Activated T-cell treated with anti-CD3 and anti-CD28 coated beads, Interleukin-2, amount 50 U/mL, for 4 hours (primary cell): Measurements from ENCODE around the gene TENM3. TPM values are rescaled to one million over a fixed set of nuclear protein-coding genes. Genes with fewer than 3 reads are reported as not detected.

Source experiments
- ATAC-seq, 2 donors: fragments of 200-7000 bp; cut with Tn5 transposase; one replicate each; pipeline ENCODE4 v1.10.0; 2021
- DNase-seq: peaks from one replicate; pipeline ENCODE4 v3.0.0-alpha.2; 2020
- H3K27me3 Mint-ChIP-seq: one replicate; pipeline ENCODE4 v1.8.0; 2021; ENCODE audit warnings: low read depth, mixed read lengths
- H3K36me3 Mint-ChIP-seq: one replicate; pipeline ENCODE4 v1.8.0; 2022; ENCODE audit warnings: mixed read lengths; ENCODE audit not compliant: insufficient read depth
- H3K4me1 Mint-ChIP-seq: one replicate; pipeline ENCODE4 v1.8.0; 2021; ENCODE audit warnings: low read depth, mixed read lengths
- H3K4me3 Mint-ChIP-seq: one replicate; pipeline ENCODE4 v1.8.0; 2021; ENCODE audit warnings: mild to moderate bottlenecking, moderate library complexity, mixed read lengths
- H3K9me3 Mint-ChIP-seq: one replicate; pipeline ENCODE4 v1.8.0; 2021; ENCODE audit warnings: mixed read lengths
- total RNA-seq, 3 donors: library from RNA; stranded (reverse); gene quantifications; one replicate each; pipeline ENCODE4 v1.2.1, GENCODE V29; 2021

The TENM3 gene
- total RNA-seq, 3 donors from 2014 or later = 0.03 to 0.14 (median 0.13) TPM

GRCh38 chr4:182770259-182770995, 527.2 kb downstream of the TENM3 start:
- ATAC-seq (no peak), DNase-seq (no peak)
- Mint-ChIP-seq H3K27me3 (peaks cover 3% of the 10 kb centered on the region), H3K4me3 (no peak overlapping the region), H3K9me3 (no peaks in the 10 kb centered on the region), H3K4me1 (no peaks in the 10 kb centered on the region), H3K36me3 (no peaks in the 10 kb centered on the region)

GRCh38 chr4:182770996-182771514, 527.9 kb downstream of the TENM3 start:
- ATAC-seq = no peak
- Mint-ChIP-seq H3K36me3 (no peaks in the 10 kb centered on the region), H3K9me3 (no peaks in the 10 kb centered on the region), H3K27me3 (peaks cover 3% of the 10 kb centered on the region), H3K4me3 (no peak overlapping the region), H3K4me1 (no peaks in the 10 kb centered on the region)
- DNase-seq = no peak

DNA sequence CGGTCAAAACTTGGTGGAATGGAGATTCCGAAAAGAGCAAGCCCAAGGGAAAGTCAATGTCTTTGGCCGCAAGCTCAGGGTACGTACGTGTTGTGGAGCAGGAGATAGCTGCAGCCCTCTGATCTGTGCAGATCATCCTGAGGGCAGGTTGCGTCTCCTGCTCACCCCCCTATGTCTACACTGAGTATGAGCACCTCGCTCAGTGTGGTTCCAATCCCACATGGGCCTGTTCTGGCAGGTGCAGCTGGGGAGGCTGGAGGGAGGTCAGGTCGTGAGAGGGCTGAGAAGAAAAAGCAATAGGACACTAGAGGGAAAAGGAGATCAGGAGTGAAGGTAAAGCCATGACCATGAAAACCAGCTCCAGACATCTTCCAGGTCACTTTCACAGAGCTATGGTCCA, 531.9 kb downstream of the TENM3 start:
- ATAC-seq (no peak), DNase-seq (no peak)
- H3K36me3 Mint-ChIP-seq = no peaks in the 10 kb centered on the region
- no peak overlapping the region for H3K4me3 Mint-ChIP-seq
- no peaks in the 10 kb centered on the region for H3K9me3 Mint-ChIP-seq
- H3K27me3 Mint-ChIP-seq = no peaks in the 10 kb centered on the region
- H3K4me1 Mint-ChIP-seq = no peaks in the 10 kb centered on the region

DNA sequence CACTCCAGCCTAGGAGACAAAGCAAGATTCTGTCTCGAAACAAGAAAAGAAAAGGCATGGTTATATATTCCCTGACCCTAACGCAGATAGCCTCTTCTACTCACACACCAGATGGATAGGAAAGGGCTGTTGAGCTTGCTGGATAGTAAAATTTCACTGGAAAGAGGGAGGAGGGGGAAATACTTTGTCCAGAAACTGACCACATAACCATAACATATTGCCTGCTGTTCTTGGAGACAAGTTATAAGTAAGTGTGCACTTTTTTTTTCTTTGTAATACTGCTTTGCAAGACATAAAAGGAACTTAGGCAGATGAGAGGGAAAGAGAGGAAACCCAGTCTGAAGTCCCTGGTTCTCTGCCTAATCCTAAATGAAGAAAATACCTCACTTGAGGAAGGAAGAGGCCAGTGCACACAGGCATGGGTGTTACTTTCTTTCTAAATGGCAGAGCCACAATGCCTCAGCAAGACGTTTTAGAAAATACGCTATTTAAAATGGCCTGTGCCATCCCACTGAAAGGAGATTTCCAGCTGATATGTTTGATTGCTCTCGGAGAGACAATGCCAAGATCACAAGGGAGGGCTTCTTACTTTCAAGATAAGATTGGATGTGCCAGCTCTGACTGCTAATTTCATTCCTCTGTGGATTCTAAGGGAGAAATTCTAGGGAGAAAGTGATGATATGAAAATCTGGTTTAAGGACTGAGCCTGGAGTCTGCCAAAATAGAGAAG, 533.3 kb downstream of the TENM3 start:
- no peaks in the 10 kb centered on the region for H3K4me1 Mint-ChIP-seq
- H3K4me3 Mint-ChIP-seq = no peak overlapping the region
- ATAC-seq = no peak
- H3K9me3 Mint-ChIP-seq = no peaks in the 10 kb centered on the region
- no peaks in the 10 kb centered on the region for H3K27me3 Mint-ChIP-seq
- H3K36me3 Mint-ChIP-seq = no peaks in the 10 kb centered on the region
- no peak for DNase-seq

- H3K4me1 Mint-ChIP-seq = no peaks in the 10 kb centered on the region
- no peaks in the 10 kb centered on the region for H3K27me3 Mint-ChIP-seq
- DNase-seq (no peak), ATAC-seq (no peak)
- no peak overlapping the region for H3K4me3 Mint-ChIP-seq
- H3K9me3 Mint-ChIP-seq = no peaks in the 10 kb centered on the region
- H3K36me3 Mint-ChIP-seq = no peaks in the 10 kb centered on the region
Measured at GRCh38 chr4:182778222-182778982, 535.2 kb downstream of the TENM3 start.

GRCh38 chr4:182786991-182787390, 543.8 kb downstream of the TENM3 start:
- Mint-ChIP-seq H3K36me3 (no peaks in the 10 kb centered on the region), H3K4me3 (no peak overlapping the region), H3K27me3 (peaks cover 5% of the 10 kb centered on the region), H3K9me3 (no peaks in the 10 kb centered on the region), H3K4me1 (no peaks in the 10 kb centered on the region)
- no peak for ATAC-seq
- no peak for DNase-seq

DNA sequence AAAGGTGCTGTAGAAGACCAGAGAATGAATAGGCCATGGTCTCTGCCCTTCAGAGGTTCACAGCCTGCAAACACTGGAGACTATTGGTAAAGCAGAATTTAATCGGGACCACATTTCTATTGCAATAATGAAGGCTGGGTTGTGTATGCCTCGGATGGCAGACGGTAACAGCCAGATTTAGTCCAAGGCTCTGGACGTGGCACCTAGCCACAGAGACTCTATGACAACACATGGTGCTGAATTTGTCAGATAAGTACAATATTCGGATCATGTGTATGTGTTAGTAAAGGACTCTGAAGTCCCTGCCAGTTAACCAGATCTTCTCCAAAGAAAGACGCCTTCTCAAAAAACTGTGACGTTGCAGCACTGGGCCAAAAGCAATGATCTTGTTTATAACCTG, 545.0 kb downstream of the TENM3 start:
- H3K9me3 Mint-ChIP-seq = no peaks in the 10 kb centered on the region
- H3K4me1 Mint-ChIP-seq = no peaks in the 10 kb centered on the region
- H3K4me3 Mint-ChIP-seq = no peak overlapping the region
- ATAC-seq (no peak), DNase-seq (no peak)
- no peaks in the 10 kb centered on the region for H3K36me3 Mint-ChIP-seq
- H3K27me3 Mint-ChIP-seq = peaks cover 8% of the 10 kb centered on the region

GRCh38 chr4:182789529-182789928, 546.3 kb downstream of the TENM3 start:
- Mint-ChIP-seq H3K4me1 (no peaks in the 10 kb centered on the region), H3K9me3 (no peaks in the 10 kb centered on the region), H3K4me3 (no peak overlapping the region), H3K27me3 (peaks cover 8% of the 10 kb centered on the region), H3K36me3 (no peaks in the 10 kb centered on the region)
- ATAC-seq = no peak
- DNase-seq = no peak

DNA sequence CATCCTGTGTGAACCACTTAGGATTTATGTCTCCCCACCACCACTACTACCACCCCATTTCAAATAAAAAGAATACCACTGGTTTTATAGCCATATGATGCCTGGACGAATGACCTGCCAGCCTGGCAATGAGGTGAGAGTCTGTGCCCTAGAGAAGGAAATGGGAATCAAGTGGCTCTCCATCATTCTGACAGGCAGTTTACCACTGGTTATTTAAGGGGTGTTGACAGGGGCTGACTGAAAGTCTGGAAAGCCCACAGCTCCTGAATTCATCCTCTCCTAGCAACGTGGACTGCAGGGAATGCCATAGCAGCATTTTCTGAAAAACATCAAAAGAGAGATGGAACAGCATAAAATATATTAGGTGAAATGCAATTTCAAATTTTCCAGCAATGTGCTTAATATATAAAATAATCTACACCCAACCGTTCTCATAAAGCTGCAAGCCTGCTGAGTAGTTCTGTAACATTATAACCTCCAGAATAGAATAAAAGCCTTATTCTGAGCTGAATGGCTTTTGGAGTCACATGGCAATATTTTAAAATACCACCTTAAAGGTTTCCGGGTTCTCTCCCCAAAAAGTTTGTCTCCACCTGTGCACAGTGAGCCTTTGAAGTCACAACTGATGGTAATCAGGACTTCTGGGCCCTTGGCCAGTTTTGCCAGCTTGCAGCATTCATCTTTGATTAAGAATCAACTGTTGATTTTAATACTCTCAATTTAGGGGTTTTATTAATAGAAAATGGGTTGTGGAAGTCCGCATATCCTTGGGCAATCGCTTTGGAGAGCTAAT, 552.4 kb downstream of the TENM3 start:
- DNase-seq = no peak

GRCh38 chr4:182799515-182800215, 556.5 kb downstream of the TENM3 start:
- H3K4me3 Mint-ChIP-seq = no peak overlapping the region
- no peak for DNase-seq
- no peaks in the 10 kb centered on the region for H3K9me3 Mint-ChIP-seq
- peaks cover 4% of the 10 kb centered on the region for H3K27me3 Mint-ChIP-seq
- no peak for ATAC-seq
- H3K4me1 Mint-ChIP-seq = no peaks in the 10 kb centered on the region
- H3K36me3 Mint-ChIP-seq = no peaks in the 10 kb centered on the region

More for the DNA sequence above, 552.4 kb downstream of the TENM3 start:
- H3K27me3 Mint-ChIP-seq = peaks cover 6% of the 10 kb centered on the region
- H3K4me1 Mint-ChIP-seq = no peaks in the 10 kb centered on the region
- H3K4me3 Mint-ChIP-seq = no peak overlapping the region
- H3K36me3 Mint-ChIP-seq = no peaks in the 10 kb centered on the region
- no peaks in the 10 kb centered on the region for H3K9me3 Mint-ChIP-seq
- no peak for ATAC-seq

- DNase-seq (no peak), ATAC-seq (no peak)
- no peaks in the 10 kb centered on the region for H3K9me3 Mint-ChIP-seq
- H3K36me3 Mint-ChIP-seq = no peaks in the 10 kb centered on the region
- peaks cover 4% of the 10 kb centered on the region for H3K27me3 Mint-ChIP-seq
- H3K4me3 Mint-ChIP-seq = no peak overlapping the region
- no peaks in the 10 kb centered on the region for H3K4me1 Mint-ChIP-seq
Measured at GRCh38 chr4:182800216-182800515, 557.0 kb downstream of the TENM3 start.

- Mint-ChIP-seq H3K27me3 (no peaks in the 10 kb centered on the region), H3K36me3 (no peaks in the 10 kb centered on the region), H3K4me3 (no peak overlapping the region), H3K9me3 (no peaks in the 10 kb centered on the region), H3K4me1 (peaks cover 6% of the 10 kb centered on the region)
- ATAC-seq = no peak
- no peak for DNase-seq
Measured at GRCh38 chr4:182801636-182802035, 558.4 kb downstream of the TENM3 start.

DNA sequence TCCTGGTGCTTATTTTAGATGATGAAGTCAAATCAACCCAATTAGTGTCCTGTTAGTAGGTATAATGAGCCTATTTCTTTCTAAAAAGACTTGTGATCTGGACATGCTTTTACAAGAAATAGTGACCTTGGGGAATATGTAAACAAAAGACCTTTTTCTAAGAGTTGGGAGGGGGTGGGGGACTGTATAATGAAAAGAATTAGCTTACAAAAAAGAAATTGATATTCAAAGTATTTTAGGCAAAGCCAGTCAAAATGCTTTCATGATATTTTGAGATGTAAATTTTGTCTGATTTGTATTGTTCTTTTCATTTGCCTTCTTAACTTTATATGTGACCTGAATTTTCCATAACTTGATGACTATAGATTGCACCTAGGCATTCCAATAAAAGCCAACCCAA, 559.4 kb downstream of the TENM3 start:
- Mint-ChIP-seq H3K36me3 (no peaks in the 10 kb centered on the region), H3K27me3 (no peaks in the 10 kb centered on the region), H3K4me3 (no peak overlapping the region), H3K9me3 (no peaks in the 10 kb centered on the region), H3K4me1 (peaks cover 8% of the 10 kb centered on the region)
- DNase-seq (no peak), ATAC-seq (no peak)
